H1 (cell line): ENCODE data around the gene GNA12. TPM values are rescaled to one million over a fixed set of nuclear protein-coding genes. Genes with fewer than 3 reads are reported as not detected.

Experiments
- CHD1 ChIP-seq: IDR thresholded peaks from 2 replicates; pipeline ENCODE4 v1.6.1; 2012; ENCODE audit warnings: low read depth, low read length, improper control_type of control experiment
- EGR1 ChIP-seq: IDR thresholded peaks from 2 replicates; pipeline ENCODE4 v1.6.1; 2011; ENCODE audit warnings: low read depth, low read length, borderline replicate concordance
- TAF1 ChIP-seq: IDR thresholded peaks from 2 replicates; pipeline ENCODE4 v1.6.1; 2011; ENCODE audit warnings: mild to moderate bottlenecking, low read depth, low read length
- TBP ChIP-seq: IDR thresholded peaks from 2 replicates; pipeline ENCODE4 v1.6.1; 2011; ENCODE audit warnings: low read depth, low read length, improper control_type of control experiment
- ZNF274 ChIP-seq: IDR thresholded peaks from 2 replicates; pipeline ENCODE4 v1.7.0; 2012; ENCODE audit warnings: low read length, borderline replicate concordance; ENCODE audit errors: extremely low read depth
- polyA plus RNA-seq, 7 experiments: library from polyadenylated mRNA; depleted of rRNA in 3 of 7; stranded (reverse) in 5 of 7; unstranded in 2 of 7; fragments of >200 nt in 5 of 7; fragments of 200-250 nt in 2 of 7; gene quantifications; 1 replicate in 5 of 7; 2 replicates in 1 of 7; 4 replicates in 1 of 7; pipeline versions ENCODE4 v1.2.1 to v1.2.3, GENCODE V29; 2011 to 2013; ENCODE audit warnings: missing spikeins in 2 of 7, mixed read lengths in 2 of 7
- total RNA-seq: library from RNA; stranded (reverse); fragmentation: NEBNext Ultra II Directional; extraction: Animal tissue kit (Norgen Biotek cat#: 25700); gene quantifications from 2 replicates; pipeline ENCODE4 v1.2.1, GENCODE V29; 2021
- TF ChIP-seq, protein P1 (sequence below), 3 experiments: IDR thresholded peaks; 1 replicate in 2 of 3; 2 replicates in 1 of 3; pipeline versions ENCODE4 v1.5.1 to v1.6.1; 2011; ENCODE audit warnings: low read length in 3 of 3, mild to moderate bottlenecking in 3 of 3, inconsistent platforms in 2 of 3, low read depth in 1 of 3, moderate library complexity in 1 of 3; ENCODE audit not compliant: insufficient read depth in 1 of 3; ENCODE audit errors: control extremely low read depth in 1 of 3

The GNA12 gene
- total and polyA plus RNA-seq, 2 of the 8 experiments (the other 6 are each of a cell fraction or from before 2014, with no cell fraction given): 96.5 to 109 TPM

DNA sequence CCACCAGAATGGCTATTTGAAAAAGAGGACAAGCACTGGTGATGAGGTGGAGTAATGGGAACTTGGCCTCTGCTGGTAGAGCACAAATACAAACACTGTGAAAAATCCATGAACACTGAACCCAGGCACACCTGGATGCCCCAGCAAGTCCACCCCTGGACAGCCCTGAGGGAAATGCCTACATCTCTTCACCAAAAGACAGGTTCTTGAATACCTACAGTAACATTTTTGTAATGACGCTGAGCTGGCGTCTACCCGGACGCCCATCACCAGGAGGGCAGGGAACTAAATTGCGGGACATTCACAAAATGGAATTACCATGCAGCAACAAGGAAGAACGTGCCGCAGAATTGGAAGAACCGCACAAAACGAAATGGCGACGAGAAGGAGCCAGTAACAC is 70.5 kb downstream of the GNA12 start (continued):
- TF ChIP-seq, protein P1, sequence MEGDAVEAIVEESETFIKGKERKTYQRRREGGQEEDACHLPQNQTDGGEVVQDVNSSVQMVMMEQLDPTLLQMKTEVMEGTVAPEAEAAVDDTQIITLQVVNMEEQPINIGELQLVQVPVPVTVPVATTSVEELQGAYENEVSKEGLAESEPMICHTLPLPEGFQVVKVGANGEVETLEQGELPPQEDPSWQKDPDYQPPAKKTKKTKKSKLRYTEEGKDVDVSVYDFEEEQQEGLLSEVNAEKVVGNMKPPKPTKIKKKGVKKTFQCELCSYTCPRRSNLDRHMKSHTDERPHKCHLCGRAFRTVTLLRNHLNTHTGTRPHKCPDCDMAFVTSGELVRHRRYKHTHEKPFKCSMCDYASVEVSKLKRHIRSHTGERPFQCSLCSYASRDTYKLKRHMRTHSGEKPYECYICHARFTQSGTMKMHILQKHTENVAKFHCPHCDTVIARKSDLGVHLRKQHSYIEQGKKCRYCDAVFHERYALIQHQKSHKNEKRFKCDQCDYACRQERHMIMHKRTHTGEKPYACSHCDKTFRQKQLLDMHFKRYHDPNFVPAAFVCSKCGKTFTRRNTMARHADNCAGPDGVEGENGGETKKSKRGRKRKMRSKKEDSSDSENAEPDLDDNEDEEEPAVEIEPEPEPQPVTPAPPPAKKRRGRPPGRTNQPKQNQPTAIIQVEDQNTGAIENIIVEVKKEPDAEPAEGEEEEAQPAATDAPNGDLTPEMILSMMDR (IDR thresholded peaks at IDR 0.05; ENCODE audit: control extremely low read depth in 1 of 3, insufficient read depth in 1 of 3, low read depth in 1 of 3, low read length in 3 of 3): no peak
- TF ChIP-seq ZNF274 (no peak), TBP (no peak), EGR1 (no peak), CHD1 (no peak), TAF1 (no peak)
